Measurements from ENCODE around the gene PPRC1. TPM values are rescaled to one million over a fixed set of nuclear protein-coding genes. Genes with fewer than 3 reads are reported as not detected.

The PPRC1 gene
- total RNA-seq, 1 donor from 2014 or later: 12.3 TPM

- no peak for DNase-seq (ENCODE audit: low read depth, low spot score)
Measured at GRCh38 chr10:102119417-102120141, 13.3 kb upstream of the PPRC1 start.

- no peak for DNase-seq (ENCODE audit: low read depth, low spot score)
Measured at GRCh38 chr10:102120142-102120990, 12.5 kb upstream of the PPRC1 start, which contains the start of gene LDB1. Gene LDB1 (minus strand): TSS chr10:102120368. CDS start chr10:102120110, 258 bp downstream.

GRCh38 chr10:102120991-102121738 is 11.7 kb upstream of the PPRC1 start:
- DNase-seq (ENCODE audit: low read depth, low spot score): no peak

GRCh38 chr10:102121739-102122372 is 11.0 kb upstream of the PPRC1 start:
- DNase-seq (ENCODE audit: low read depth, low spot score): no peak

GRCh38 chr10:102122450-102122849 is 10.4 kb upstream of the PPRC1 start:
- DNase-seq (ENCODE audit: low read depth, low spot score): no peak

GRCh38 chr10:102123223-102123622 is 9.6 kb upstream of the PPRC1 start:
- no peak for DNase-seq (ENCODE audit: low read depth, low spot score)

- DNase-seq (ENCODE audit: low read depth, low spot score): no peak
Measured at GRCh38 chr10:102131286-102132170, 1.3 kb upstream of the PPRC1 start.

- no peak for DNase-seq (ENCODE audit: low read depth, low spot score)
Measured at GRCh38 chr10:102132193-102132562, 662 bp upstream of the PPRC1 start.

GRCh38 chr10:102133373-102134195 is 744 bp downstream of the PPRC1 start:
- no peak for DNase-seq (ENCODE audit: low read depth, low spot score)

GRCh38 chr10:102134416-102134815 is 1.6 kb downstream of the PPRC1 start:
- no peak for DNase-seq (ENCODE audit: low read depth, low spot score)

- DNase-seq (ENCODE audit: low read depth, low spot score): no peak
Measured at GRCh38 chr10:102135956-102136526, 3.2 kb downstream of the PPRC1 start.

- DNase-seq (ENCODE audit: low read depth, low spot score): no peak
Measured at GRCh38 chr10:102139281-102140110, 6.7 kb downstream of the PPRC1 start.

- no peak for DNase-seq (ENCODE audit: low read depth, low spot score)
Measured at GRCh38 chr10:102140218-102140617, 7.4 kb downstream of the PPRC1 start.

GRCh38 chr10:102140913-102141540 is 8.2 kb downstream of the PPRC1 start:
- no peak for DNase-seq (ENCODE audit: low read depth, low spot score)

- DNase-seq (ENCODE audit: low read depth, low spot score): no peak
Measured at GRCh38 chr10:102141583-102142107, 8.8 kb downstream of the PPRC1 start.

- no peak for DNase-seq (ENCODE audit: low read depth, low spot score)
Measured at GRCh38 chr10:102146971-102147428, 14.2 kb downstream of the PPRC1 start.

GRCh38 chr10:102147561-102147960 is 14.7 kb downstream of the PPRC1 start:
- DNase-seq (ENCODE audit: low read depth, low spot score): no peak
